Measurements from ENCODE around the gene TNFRSF18. TPM values are rescaled to one million over a fixed set of nuclear protein-coding genes. Genes with fewer than 3 reads are reported as not detected.

Gene TNFRSF18
- total and polyA plus RNA-seq, 7 donors, result 0.04 to 0.76 (median 0.20) TPM; not detected in 3

GRCh38 chr1:1155258-1155657, 51.1 kb downstream of the TNFRSF18 start:
- Histone ChIP-seq H3K27me3 (ENCODE audit: insufficient read depth in 3 of 3, low read length in 2 of 3) (peaks cover 0 to 31% (median 0%) of the 10 kb centered on the region in 3 donors), H3K4me1 (peaks cover 10% of the 10 kb centered on the region), H3K9me3 (no peaks in the 10 kb centered on the region), H3K36me3 (ENCODE audit: insufficient read depth in 1 of 2, low read depth in 1 of 2) (no peaks in the 10 kb centered on the region), H3K27ac (no peak overlapping the region), H3K4me3 (no peak overlapping the region)
- ATAC-seq (no peak), DNase-seq (no peak)
- TF ChIP-seq CTCF (IDR thresholded peaks at IDR 0.05), result no peak
- intact Hi-C loops (cut with DNase I), result no loop called here
- WGBS, 3 donors, result 81 to 87% (median 84%) methylated on average over 10 of the region's 10 CpGs

- peaks cover 0 to 31% (median 0%) of the 10 kb centered on the region in 3 donors for H3K27me3 ChIP-seq (ENCODE audit: insufficient read depth in 3 of 3, low read length in 2 of 3)
- H3K9me3 ChIP-seq, result no peaks in the 10 kb centered on the region
- no peak overlapping the region for H3K4me3 ChIP-seq
- H3K4me1 ChIP-seq, result peaks cover 10% of the 10 kb centered on the region
- intact Hi-C loops (cut with DNase I), result no loop called here
- no peak for DNase-seq
- H3K36me3 ChIP-seq (ENCODE audit: insufficient read depth in 1 of 2, low read depth in 1 of 2), result no peaks in the 10 kb centered on the region
- no peak for ATAC-seq
- WGBS, 3 donors, result 24 to 43% (median 32%) methylated on average over 4 of the region's 4 CpGs
- no peak overlapping the region for H3K27ac ChIP-seq
- no peak for TF ChIP-seq CTCF (IDR thresholded peaks at IDR 0.05)
These were observed 52.5 kb downstream of the TNFRSF18 start for GRCh38 chr1:1153874-1154273.

Other genes starting within 250 kb of the TNFRSF18 start
- gene NOC2L, start 247.3 kb downstream of the TNFRSF18 start, total RNA-seq, result 10 to 100 TPM; 61.4 to 87.0 (median 82.7) TPM
- 100 to 1,000 TPM in 1 of 3 donors, 10 to 100 TPM in 2; 78.1 to 106 (median 92.7) TPM for gene NOC2L, start 247.3 kb downstream of the TNFRSF18 start, polyA plus RNA-seq
- gene KLHL17, start 246.0 kb downstream of the TNFRSF18 start, total RNA-seq, result 1 to 10 TPM; 2.1 to 3.8 (median 3.0) TPM
- gene KLHL17, start 246.0 kb downstream of the TNFRSF18 start, polyA plus RNA-seq, result 1 to 10 TPM; 3.4 to 5.5 (median 4.1) TPM
- not detected for gene PLEKHN1, start 240.1 kb downstream of the TNFRSF18 start, total RNA-seq
- under 1 TPM in 1 of 3 donors, not detected in 2; 0.03 TPM for gene PLEKHN1, start 240.1 kb downstream of the TNFRSF18 start, polyA plus RNA-seq
- gene PERM1, start 224.5 kb downstream of the TNFRSF18 start, total RNA-seq, result 100 to 1,000 TPM in 2 of 4 donors, 10 to 100 TPM in 2; 13.9 to 249 (median 109) TPM
- gene PERM1, start 224.5 kb downstream of the TNFRSF18 start, polyA plus RNA-seq, result 100 to 1,000 TPM in 1 of 3 donors, 10 to 100 TPM in 2; 38.1 to 239 (median 58.5) TPM
- gene HES4, start 206.5 kb downstream of the TNFRSF18 start, total RNA-seq, result 10 to 100 TPM in 3 of 4 donors, 1 to 10 TPM in 1; 7.2 to 21.8 (median 12.6) TPM
- 10 to 100 TPM in 1 of 3 donors, 1 to 10 TPM in 2; 2.3 to 20.2 (median 5.4) TPM for gene HES4, start 206.5 kb downstream of the TNFRSF18 start, polyA plus RNA-seq
- gene ISG15, start 193.1 kb downstream of the TNFRSF18 start, total RNA-seq, result 10 to 100 TPM in 1 of 4 donors, 1 to 10 TPM in 3; 2.9 to 12.4 (median 8.1) TPM
- gene ISG15, start 193.1 kb downstream of the TNFRSF18 start, polyA plus RNA-seq, result 10 to 100 TPM; 13.3 to 22.1 (median 17.1) TPM
- gene AGRN, start 186.5 kb downstream of the TNFRSF18 start, total RNA-seq, result 1 to 10 TPM; 3.4 to 5.4 (median 4.6) TPM
- gene AGRN, start 186.5 kb downstream of the TNFRSF18 start, polyA plus RNA-seq, result 1 to 10 TPM; 1.3 to 3.0 (median 1.4) TPM
- not detected for gene RNF223, start 132.3 kb downstream of the TNFRSF18 start, total RNA-seq
- gene RNF223, start 132.3 kb downstream of the TNFRSF18 start, polyA plus RNA-seq, result not detected
- 1 to 10 TPM; 1.5 to 3.5 (median 2.6) TPM for gene C1orf159, start 90.5 kb downstream of the TNFRSF18 start, total RNA-seq
- 1 to 10 TPM; 4.1 to 6.7 (median 4.3) TPM for gene C1orf159, start 90.5 kb downstream of the TNFRSF18 start, polyA plus RNA-seq
- gene TTLL10, start 32.7 kb downstream of the TNFRSF18 start, total RNA-seq, result under 1 TPM in 1 of 4 donors, not detected in 3; 0.27 TPM
- under 1 TPM; 0.03 to 0.10 (median 0.10) TPM for gene TTLL10, start 32.7 kb downstream of the TNFRSF18 start, polyA plus RNA-seq
- gene TNFRSF4, start 7.6 kb upstream of the TNFRSF18 start, total RNA-seq, result 1 to 10 TPM; 1.4 to 4.6 (median 3.7) TPM
- gene TNFRSF4, start 7.6 kb upstream of the TNFRSF18 start, polyA plus RNA-seq, result 1 to 10 TPM; 1.7 to 3.8 (median 2.6) TPM
- gene SDF4, start 25.4 kb upstream of the TNFRSF18 start, total RNA-seq, result 100 to 1,000 TPM in 1 of 4 donors, 10 to 100 TPM in 3; 70.6 to 109 (median 82.5) TPM
- gene SDF4, start 25.4 kb upstream of the TNFRSF18 start, polyA plus RNA-seq, result 100 to 1,000 TPM in 2 of 3 donors, 10 to 100 TPM in 1; 67.5 to 129 (median 108) TPM
- gene B3GALT6, start 25.6 kb upstream of the TNFRSF18 start, total RNA-seq, result 10 to 100 TPM in 3 of 4 donors, 1 to 10 TPM in 1; 8.9 to 13.7 (median 11.1) TPM
- gene B3GALT6, start 25.6 kb upstream of the TNFRSF18 start, polyA plus RNA-seq, result 10 to 100 TPM in 2 of 3 donors, 1 to 10 TPM in 1; 7.7 to 30.3 (median 15.6) TPM
- gene C1QTNF12, start 40.1 kb upstream of the TNFRSF18 start, total RNA-seq, result 1 to 10 TPM in 2 of 4 donors, under 1 TPM in 2; 0.75 to 1.4 (median 1.0) TPM
- gene C1QTNF12, start 40.1 kb upstream of the TNFRSF18 start, polyA plus RNA-seq, result under 1 TPM; 0.13 to 0.98 (median 0.36) TPM
- gene UBE2J2, start 67.3 kb upstream of the TNFRSF18 start, total RNA-seq, result 10 to 100 TPM; 36.8 to 48.1 (median 42.4) TPM
- gene UBE2J2, start 67.3 kb upstream of the TNFRSF18 start, polyA plus RNA-seq, result 10 to 100 TPM; 44.9 to 80.9 (median 62.3) TPM
- 1 to 10 TPM; 1.4 to 3.5 (median 1.4) TPM for gene SCNN1D, start 73.8 kb upstream of the TNFRSF18 start, total RNA-seq
- 1 to 10 TPM in 2 of 3 donors, under 1 TPM in 1; 0.48 to 2.0 (median 1.6) TPM for gene SCNN1D, start 73.8 kb upstream of the TNFRSF18 start, polyA plus RNA-seq
- gene ACAP3, start 101.3 kb upstream of the TNFRSF18 start, total RNA-seq, result 10 to 100 TPM; 20.8 to 32.0 (median 26.3) TPM
- 10 to 100 TPM; 14.7 to 23.7 (median 15.5) TPM for gene ACAP3, start 101.3 kb upstream of the TNFRSF18 start, polyA plus RNA-seq
- 1 to 10 TPM; 3.7 to 7.3 (median 5.8) TPM for gene PUSL1, start 102.0 kb upstream of the TNFRSF18 start, total RNA-seq
- gene PUSL1, start 102.0 kb upstream of the TNFRSF18 start, polyA plus RNA-seq, result 1 to 10 TPM; 7.9 to 9.1 (median 9.0) TPM
- gene INTS11, start 118.1 kb upstream of the TNFRSF18 start, total RNA-seq, result 10 to 100 TPM; 55.6 to 80.8 (median 64.0) TPM
- gene INTS11, start 118.1 kb upstream of the TNFRSF18 start, polyA plus RNA-seq, result 10 to 100 TPM; 71.2 to 72.7 (median 71.8) TPM
- 10 to 100 TPM; 18.2 to 39.5 (median 23.8) TPM for gene CPTP, start 118.2 kb upstream of the TNFRSF18 start, total RNA-seq
- 10 to 100 TPM; 31.3 to 38.1 (median 33.4) TPM for gene CPTP, start 118.2 kb upstream of the TNFRSF18 start, polyA plus RNA-seq
- under 1 TPM in 3 of 4 donors, not detected in 1; 0.06 to 0.10 (median 0.06) TPM for gene TAS1R3, start 124.7 kb upstream of the TNFRSF18 start, total RNA-seq
- gene TAS1R3, start 124.7 kb upstream of the TNFRSF18 start, polyA plus RNA-seq, result under 1 TPM; 0.08 to 0.25 (median 0.18) TPM
- 100 to 1,000 TPM; 162 to 215 (median 210) TPM for gene DVL1, start 142.8 kb upstream of the TNFRSF18 start, total RNA-seq
- gene DVL1, start 142.8 kb upstream of the TNFRSF18 start, polyA plus RNA-seq, result 100 to 1,000 TPM; 183 to 209 (median 206) TPM
- gene MXRA8, start 152.0 kb upstream of the TNFRSF18 start, total RNA-seq, result 10 to 100 TPM in 3 of 4 donors, 1 to 10 TPM in 1; 7.2 to 24.3 (median 13.5) TPM
- 10 to 100 TPM in 2 of 3 donors, 1 to 10 TPM in 1; 9.8 to 16.9 (median 10.1) TPM for gene MXRA8, start 152.0 kb upstream of the TNFRSF18 start, polyA plus RNA-seq
- gene AURKAIP1, start 168.6 kb upstream of the TNFRSF18 start, total RNA-seq, result 100 to 1,000 TPM; 180 to 194 (median 183) TPM
- gene AURKAIP1, start 168.6 kb upstream of the TNFRSF18 start, polyA plus RNA-seq, result 100 to 1,000 TPM; 306 to 534 (median 341) TPM
- 10 to 100 TPM; 40.2 to 71.8 (median 46.1) TPM for gene CCNL2, start 192.7 kb upstream of the TNFRSF18 start, total RNA-seq
- 10 to 100 TPM; 50.1 to 59.3 (median 54.7) TPM for gene CCNL2, start 192.7 kb upstream of the TNFRSF18 start, polyA plus RNA-seq
- 100 to 1,000 TPM; 114 to 159 (median 143) TPM for gene MRPL20, start 200.7 kb upstream of the TNFRSF18 start, total RNA-seq
- 100 to 1,000 TPM; 211 to 308 (median 255) TPM for gene MRPL20, start 200.7 kb upstream of the TNFRSF18 start, polyA plus RNA-seq
- 1 to 10 TPM in 3 of 4 donors, under 1 TPM in 1; 0.77 to 5.4 (median 3.0) TPM for gene ANKRD65, start 214.7 kb upstream of the TNFRSF18 start, total RNA-seq
- 1 to 10 TPM; 1.1 to 2.9 (median 1.6) TPM for gene ANKRD65, start 214.7 kb upstream of the TNFRSF18 start, polyA plus RNA-seq
- 10 to 100 TPM in 3 of 4 donors, 1 to 10 TPM in 1; 4.5 to 25.3 (median 13.8) TPM for gene VWA1, start 229.1 kb upstream of the TNFRSF18 start, total RNA-seq
- gene VWA1, start 229.1 kb upstream of the TNFRSF18 start, polyA plus RNA-seq, result 1 to 10 TPM; 1.4 to 7.8 (median 4.1) TPM
- gene ATAD3C, start 243.1 kb upstream of the TNFRSF18 start, total RNA-seq, result under 1 TPM; 0.47 to 0.99 (median 0.61) TPM
- under 1 TPM; 0.12 to 0.61 (median 0.13) TPM for gene ATAD3C, start 243.1 kb upstream of the TNFRSF18 start, polyA plus RNA-seq

All from psoas muscle (tissue), 8 donors.